OCI-LY1 (cell line): ENCODE results near the gene PDXDC1.
"Not testable (repeated sequence)": the region's sequence is repeated elsewhere in the genome, so short reads cannot be mapped to it uniquely, and the experiment has no call there.

ENCODE experiments used
- H2AFZ ChIP-seq: fragments of 200-600 bp; sonication (generic), shearing (Covaris generic); 2 replicates; pipeline ENCODE4 v1.6.0; 2014; ENCODE audit warnings: antibody characterized with exemption, mild to moderate bottlenecking, low read length
- H3F3A ChIP-seq: fragments of 200-600 bp; sonication (generic), shearing (Covaris generic); 2 replicates; pipeline ENCODE4 v1.6.0; 2014; ENCODE audit warnings: mild to moderate bottlenecking, antibody characterized with exemption, low read length, moderate library complexity; ENCODE audit not compliant: insufficient read depth
- H3K27ac ChIP-seq: fragments of 200-600 bp; sonication (generic); 2 replicates; pipeline ENCODE4 v1.5.1; 2014; ENCODE audit warnings: low read length, mixed run types, mild to moderate bottlenecking, low read depth; ENCODE audit not compliant: poor library complexity, severe bottlenecking
- H3K27me3 ChIP-seq: fragments of 200-600 bp; sonication (generic); 2 replicates; pipeline ENCODE4 v1.6.0; 2014; ENCODE audit warnings: antibody characterized with exemption, mild to moderate bottlenecking, low read length, moderate library complexity; ENCODE audit not compliant: insufficient read depth
- H3K36me3 ChIP-seq: fragments of 200-600 bp; sonication (generic); 2 replicates; pipeline ENCODE4 v1.6.1; 2014; ENCODE audit warnings: mild to moderate bottlenecking, antibody characterized with exemption, low read length, moderate library complexity, mixed read lengths; ENCODE audit not compliant: insufficient read depth
- H3K4me1 ChIP-seq: fragments of 200-600 bp; sonication (generic); 2 replicates; pipeline ENCODE4 v1.5.1; 2014; ENCODE audit warnings: mild to moderate bottlenecking, low read length, moderate library complexity; ENCODE audit not compliant: insufficient read depth, severe bottlenecking
- H3K4me2 ChIP-seq: fragments of 200-600 bp; sonication (generic), shearing (Covaris generic); 2 replicates; pipeline ENCODE4 v1.6.1; 2014; ENCODE audit warnings: low read length
- H3K4me3 ChIP-seq: fragments of 200-600 bp; sonication (generic); 2 replicates; pipeline ENCODE4 v1.5.1; 2014; ENCODE audit warnings: low read length, low read depth, mild to moderate bottlenecking, mixed read lengths; ENCODE audit not compliant: poor library complexity, severe bottlenecking
- H3K79me2 ChIP-seq: fragments of 200-600 bp; shearing (Covaris generic); 2 replicates; pipeline ENCODE4 v1.6.1; 2016; ENCODE audit warnings: mixed run types, low read length, mixed read lengths; ENCODE audit not compliant: insufficient read depth
- H3K9ac ChIP-seq: fragments of 200-600 bp; sonication (generic), shearing (Covaris generic); 2 replicates; pipeline ENCODE4 v1.6.1; 2014; ENCODE audit warnings: mild to moderate bottlenecking, low read length, mixed read lengths
- H3K9me2 ChIP-seq: fragments of 200-600 bp; sonication (generic), shearing (Covaris generic); 2 replicates; pipeline ENCODE4 v1.6.1; 2014; ENCODE audit warnings: low read depth, mild to moderate bottlenecking, low read length, mixed read lengths
- H3K9me3 ChIP-seq: fragments of 200-600 bp; shearing (Covaris generic); 2 replicates; pipeline ENCODE4 v1.6.1; 2014; ENCODE audit warnings: low read length, mixed read lengths
- H4K20me1 ChIP-seq: fragments of 200-600 bp; sonication (generic), shearing (Covaris generic); 2 replicates; pipeline ENCODE4 v1.6.0; 2016; ENCODE audit warnings: mild to moderate bottlenecking, low read length; ENCODE audit not compliant: insufficient read depth
- EZH2 ChIP-seq: fragments of 200-600 bp; sonication (generic), shearing (Covaris generic); IDR thresholded peaks from 2 replicates; pipeline ENCODE4 v1.8.0; 2017; ENCODE audit warnings: borderline replicate concordance, mixed run types, mild to moderate bottlenecking, antibody characterized with exemption, low read length, moderate library complexity, mixed read lengths
- TF ChIP-seq, protein P1 (sequence below): fragments of 200-600 bp; sonication (generic), shearing (Covaris generic); IDR thresholded peaks from 2 replicates; pipeline ENCODE4 v1.5.1; 2017; ENCODE audit warnings: mild to moderate bottlenecking, antibody characterized with exemption, low read length, moderate library complexity, mixed read lengths

PDXDC1 gene

DNA sequence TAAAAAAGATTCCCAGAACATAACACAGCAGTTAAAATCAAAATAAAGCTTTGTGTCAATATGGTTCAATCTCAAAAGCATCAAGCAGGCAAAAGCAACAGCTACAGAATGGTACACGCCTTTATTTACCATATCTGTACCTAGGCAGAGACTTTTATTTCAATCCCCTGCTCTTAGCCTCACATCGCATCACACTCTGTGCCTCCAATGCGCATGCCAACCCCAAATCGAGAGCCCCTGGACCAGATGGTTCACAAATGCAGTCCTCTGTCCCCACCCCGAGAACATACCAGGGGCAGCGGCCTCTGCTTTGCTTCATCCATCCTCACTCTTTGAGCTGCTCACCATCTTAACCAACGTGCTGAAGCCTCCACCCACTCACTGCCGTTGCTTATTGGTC lies 91.9 kb downstream of the PDXDC1 start:
- H3K9ac ChIP-seq, H3K9me2 ChIP-seq, H3K4me3 ChIP-seq, H4K20me1 ChIP-seq, H3K4me2 ChIP-seq, H3K79me2 ChIP-seq, H2AFZ ChIP-seq, H3K27ac ChIP-seq, H3K27me3 ChIP-seq, H3K9me3 ChIP-seq, H3F3A ChIP-seq, H3K4me1 ChIP-seq: not testable (repeated sequence)
- peaks cover 45% of the 10 kb centered on the region for H3K36me3 ChIP-seq

DNA sequence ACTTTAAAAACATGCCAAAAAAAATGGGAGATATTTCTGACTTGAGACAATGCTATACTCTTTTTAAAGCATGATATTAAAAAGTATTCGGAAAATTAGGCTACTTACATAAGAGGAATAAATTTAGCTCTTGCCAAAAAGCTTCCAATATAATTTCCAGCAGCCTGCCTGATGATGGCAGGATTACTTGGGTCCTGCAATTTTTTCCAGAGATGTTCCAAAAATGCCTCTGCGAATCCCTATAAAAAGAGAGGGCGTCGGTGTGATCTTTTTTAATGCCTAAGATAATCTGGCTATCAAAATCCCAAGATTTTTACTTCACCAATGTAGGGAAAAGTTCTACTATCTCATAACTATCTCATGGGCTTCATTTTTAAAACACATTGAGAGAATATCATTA lies 96.2 kb downstream of the PDXDC1 start:
- H2AFZ ChIP-seq, H3K9ac ChIP-seq, H3K27ac ChIP-seq, H3K27me3 ChIP-seq, H3K4me1 ChIP-seq, H3F3A ChIP-seq, H3K79me2 ChIP-seq, H3K9me3 ChIP-seq, H3K4me3 ChIP-seq, H3K4me2 ChIP-seq, H3K9me2 ChIP-seq, H4K20me1 ChIP-seq: not testable (repeated sequence)
- H3K36me3 ChIP-seq: peaks cover 53% of the 10 kb centered on the region

DNA sequence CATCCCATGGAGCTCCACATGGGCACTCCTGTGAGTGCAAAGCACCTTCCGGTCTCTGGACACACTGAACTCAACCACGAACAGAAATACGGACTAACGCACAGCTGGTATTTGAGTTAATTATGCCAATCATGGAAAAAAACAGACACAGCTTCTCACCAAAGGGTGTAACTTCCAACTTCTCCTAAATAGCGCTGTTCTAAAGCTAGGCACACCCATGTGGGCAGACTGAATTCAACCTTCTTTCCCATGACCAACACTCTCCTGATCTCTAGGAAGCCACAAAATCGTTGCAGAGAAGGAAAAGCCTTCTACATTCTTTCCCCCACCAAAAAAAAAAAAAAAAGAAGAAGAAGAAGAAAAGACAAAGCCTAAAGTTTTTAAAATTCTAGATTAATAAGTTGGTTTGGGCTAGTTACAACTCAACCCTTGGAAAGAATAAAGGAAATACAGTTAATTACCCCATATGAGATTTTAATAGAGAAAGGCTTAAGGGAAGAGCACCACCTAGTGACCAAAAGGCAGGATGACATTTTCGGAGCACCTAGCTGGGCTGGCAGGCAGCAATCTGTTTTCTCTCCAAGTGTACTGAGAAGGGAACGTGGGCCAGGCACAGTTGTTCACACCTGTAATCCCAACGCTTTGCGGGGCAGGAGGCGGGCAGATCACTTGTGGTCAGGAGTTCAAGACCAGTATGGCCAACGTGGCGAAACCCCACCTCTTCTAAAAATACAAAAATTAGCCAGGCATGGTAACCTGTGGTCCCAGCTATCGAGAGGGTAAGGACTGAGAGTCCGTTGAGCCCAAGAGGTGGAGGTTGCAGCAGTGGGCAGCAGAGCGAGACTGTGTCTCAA lies 97.3 kb downstream of the PDXDC1 start:
- H4K20me1 ChIP-seq, H3K9ac ChIP-seq, H3K4me1 ChIP-seq, H3K4me3 ChIP-seq, H3K9me3 ChIP-seq, H2AFZ ChIP-seq, H3K27me3 ChIP-seq, H3K79me2 ChIP-seq, H3K27ac ChIP-seq, H3K9me2 ChIP-seq, H3K4me2 ChIP-seq, H3F3A ChIP-seq: not testable (repeated sequence)
- TF ChIP-seq, protein P1, sequence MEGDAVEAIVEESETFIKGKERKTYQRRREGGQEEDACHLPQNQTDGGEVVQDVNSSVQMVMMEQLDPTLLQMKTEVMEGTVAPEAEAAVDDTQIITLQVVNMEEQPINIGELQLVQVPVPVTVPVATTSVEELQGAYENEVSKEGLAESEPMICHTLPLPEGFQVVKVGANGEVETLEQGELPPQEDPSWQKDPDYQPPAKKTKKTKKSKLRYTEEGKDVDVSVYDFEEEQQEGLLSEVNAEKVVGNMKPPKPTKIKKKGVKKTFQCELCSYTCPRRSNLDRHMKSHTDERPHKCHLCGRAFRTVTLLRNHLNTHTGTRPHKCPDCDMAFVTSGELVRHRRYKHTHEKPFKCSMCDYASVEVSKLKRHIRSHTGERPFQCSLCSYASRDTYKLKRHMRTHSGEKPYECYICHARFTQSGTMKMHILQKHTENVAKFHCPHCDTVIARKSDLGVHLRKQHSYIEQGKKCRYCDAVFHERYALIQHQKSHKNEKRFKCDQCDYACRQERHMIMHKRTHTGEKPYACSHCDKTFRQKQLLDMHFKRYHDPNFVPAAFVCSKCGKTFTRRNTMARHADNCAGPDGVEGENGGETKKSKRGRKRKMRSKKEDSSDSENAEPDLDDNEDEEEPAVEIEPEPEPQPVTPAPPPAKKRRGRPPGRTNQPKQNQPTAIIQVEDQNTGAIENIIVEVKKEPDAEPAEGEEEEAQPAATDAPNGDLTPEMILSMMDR: 0 out of 2 replicates have a peak, but pooled peaks have one; percentile 15
- H3K36me3 ChIP-seq: peaks cover 53% of the 10 kb centered on the region

DNA sequence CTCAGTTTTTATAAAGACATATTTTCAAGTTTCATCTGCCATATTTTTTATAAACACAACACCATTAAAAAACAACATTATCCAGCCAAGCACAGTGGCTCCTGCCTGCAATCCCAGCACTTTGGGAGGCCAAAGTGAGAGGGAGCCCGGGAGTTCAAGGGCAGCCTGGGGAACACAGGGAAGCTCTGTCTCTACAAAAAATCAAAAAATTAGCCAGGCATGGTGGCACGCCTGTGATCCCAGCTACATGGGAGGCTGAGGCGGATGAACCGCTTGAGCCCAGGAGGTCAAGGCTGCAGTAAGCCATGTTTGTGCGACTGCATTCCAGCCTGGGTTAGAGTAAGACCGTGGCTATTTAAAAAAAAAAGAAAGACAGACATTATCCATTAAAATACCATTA lies 98.3 kb downstream of the PDXDC1 start:
- Histone ChIP-seq H3K4me2 (no peak overlapping the region), H3K27me3 (no peaks in the 10 kb centered on the region), H3K27ac (no peak overlapping the region), H3K36me3 (peaks cover 59% of the 10 kb centered on the region), H3K9me3 (no peaks in the 10 kb centered on the region), H4K20me1 (no peaks in the 10 kb centered on the region), H3K9ac (no peak overlapping the region), H3K4me3 (no peak overlapping the region), H3K4me1 (no peaks in the 10 kb centered on the region), H3K79me2 (no peaks in the 10 kb centered on the region), H3F3A (no peaks in the 10 kb centered on the region), H2AFZ (no peak overlapping the region), H3K9me2 (no peaks in the 10 kb centered on the region)
- no peak for TF ChIP-seq EZH2
- TF ChIP-seq, protein P1: no peak

DNA sequence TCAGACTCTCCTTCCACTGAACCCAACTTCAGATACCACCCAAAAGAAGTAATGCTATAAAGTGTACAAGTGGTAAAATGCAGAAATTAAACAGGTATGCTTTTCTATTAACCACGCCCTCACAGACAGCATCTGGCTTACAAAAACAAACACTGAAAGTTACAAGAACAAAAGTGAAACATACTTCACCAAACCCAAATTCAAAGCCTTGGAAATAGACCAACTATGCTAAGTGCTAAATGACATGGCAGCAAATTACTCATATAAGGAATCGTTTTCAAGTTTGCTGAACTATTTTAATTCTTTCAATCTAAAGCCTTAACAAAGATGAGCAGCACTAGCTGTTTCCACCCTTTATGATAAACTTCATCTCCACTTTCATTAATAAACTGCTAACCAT lies 101.3 kb downstream of the PDXDC1 start:
- not testable (repeated sequence) for H3K9ac ChIP-seq, H3K4me3 ChIP-seq, H3K79me2 ChIP-seq, H3K9me3 ChIP-seq, H3K9me2 ChIP-seq, H3K4me2 ChIP-seq, H2AFZ ChIP-seq, H3K4me1 ChIP-seq, H4K20me1 ChIP-seq, H3K27me3 ChIP-seq, H3F3A ChIP-seq, H3K27ac ChIP-seq
- peaks cover 59% of the 10 kb centered on the region for H3K36me3 ChIP-seq

DNA sequence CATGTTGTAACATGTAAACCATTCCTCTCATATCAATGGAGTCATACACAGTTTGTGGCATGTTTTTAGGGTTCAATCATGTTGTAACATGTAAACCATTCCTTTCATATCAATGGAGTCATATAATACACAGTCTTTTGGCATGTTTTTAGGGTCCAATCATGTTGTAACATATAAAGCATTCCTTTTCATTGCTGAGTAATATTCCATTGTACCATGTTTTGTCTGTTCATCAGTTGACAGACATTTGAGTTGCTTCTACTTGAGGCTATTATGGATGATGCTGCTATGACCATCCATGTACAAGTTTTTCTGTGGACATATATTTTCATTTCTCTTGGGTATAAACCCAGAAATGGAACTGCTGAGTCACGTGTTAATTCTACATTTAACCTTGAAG lies 106.1 kb downstream of the PDXDC1 start:
- not testable (repeated sequence) for H3K27me3 ChIP-seq, H3K27ac ChIP-seq, H2AFZ ChIP-seq, H3K4me1 ChIP-seq, H3F3A ChIP-seq, H3K9me3 ChIP-seq, H3K9ac ChIP-seq, H4K20me1 ChIP-seq, H3K4me3 ChIP-seq, H3K4me2 ChIP-seq, H3K79me2 ChIP-seq, H3K9me2 ChIP-seq
- H3K36me3 ChIP-seq: peaks cover 60% of the 10 kb centered on the region
